ENCODE data around the gene TRIM2.

DNA sequence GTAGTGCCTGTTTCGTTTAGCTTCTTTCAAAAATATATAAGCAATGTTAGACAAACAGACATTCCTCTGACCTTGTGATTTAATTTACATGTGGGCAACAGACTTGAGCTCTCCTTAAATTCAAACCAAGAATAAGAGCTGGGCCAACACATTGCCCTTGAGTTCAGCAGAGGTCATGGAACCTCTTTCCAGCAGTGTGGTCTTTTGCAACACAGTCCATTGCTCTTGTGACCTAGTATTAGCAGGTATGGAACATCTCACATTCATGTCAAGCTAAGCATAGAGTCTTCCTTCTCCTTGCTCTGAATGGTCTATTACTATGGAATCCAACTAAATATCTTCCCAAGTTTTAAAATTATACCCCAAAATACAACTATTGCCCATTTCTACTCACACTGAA is 106.5 kb downstream of the TRIM2 start:
- TF ChIP-seq, protein P1, sequence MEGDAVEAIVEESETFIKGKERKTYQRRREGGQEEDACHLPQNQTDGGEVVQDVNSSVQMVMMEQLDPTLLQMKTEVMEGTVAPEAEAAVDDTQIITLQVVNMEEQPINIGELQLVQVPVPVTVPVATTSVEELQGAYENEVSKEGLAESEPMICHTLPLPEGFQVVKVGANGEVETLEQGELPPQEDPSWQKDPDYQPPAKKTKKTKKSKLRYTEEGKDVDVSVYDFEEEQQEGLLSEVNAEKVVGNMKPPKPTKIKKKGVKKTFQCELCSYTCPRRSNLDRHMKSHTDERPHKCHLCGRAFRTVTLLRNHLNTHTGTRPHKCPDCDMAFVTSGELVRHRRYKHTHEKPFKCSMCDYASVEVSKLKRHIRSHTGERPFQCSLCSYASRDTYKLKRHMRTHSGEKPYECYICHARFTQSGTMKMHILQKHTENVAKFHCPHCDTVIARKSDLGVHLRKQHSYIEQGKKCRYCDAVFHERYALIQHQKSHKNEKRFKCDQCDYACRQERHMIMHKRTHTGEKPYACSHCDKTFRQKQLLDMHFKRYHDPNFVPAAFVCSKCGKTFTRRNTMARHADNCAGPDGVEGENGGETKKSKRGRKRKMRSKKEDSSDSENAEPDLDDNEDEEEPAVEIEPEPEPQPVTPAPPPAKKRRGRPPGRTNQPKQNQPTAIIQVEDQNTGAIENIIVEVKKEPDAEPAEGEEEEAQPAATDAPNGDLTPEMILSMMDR (IDR thresholded peaks at IDR 0.05; ENCODE audit: low read depth, low read length, poor library complexity, severe bottlenecking): no peak
- no peak for TF ChIP-seq EZH2phosphoT487 (IDR thresholded peaks at IDR 0.05; ENCODE audit: borderline replicate concordance, low read length)

Measured in DOHH2 (cell line).